ENCODE data around the gene OR4C3. TPM values are rescaled to one million over a fixed set of nuclear protein-coding genes. Genes with fewer than 3 reads are reported as not detected.
"Not testable (repeated sequence)": the region's sequence is repeated elsewhere in the genome, so short reads cannot be mapped to it uniquely, and the experiment has no call there.

Gene OR4C3
- total RNA-seq, 1 donor from 2014 or later, result not detected

GRCh38 chr11:48354677-48355076 is 30.0 kb downstream of the OR4C3 start:
- Histone ChIP-seq H3K9me3 (ENCODE audit: low read depth) (peaks cover 6% of the 10 kb centered on the region), H3K4me1 (no peaks in the 10 kb centered on the region), H3K79me2 (ENCODE audit: low read depth) (no peaks in the 10 kb centered on the region), H3K4me2 (no peak overlapping the region), H3K27ac (no peak overlapping the region), H3F3A (ENCODE audit: low read depth) (no peaks in the 10 kb centered on the region), H3K4me3 (no peak overlapping the region), H3K27me3 (no peaks in the 10 kb centered on the region), H3K36me3 (no peaks in the 10 kb centered on the region), H3K9ac (no peak overlapping the region), H2AFZ (replicated peaks) (no peak overlapping the region), H4K20me1 (ENCODE audit: low read depth) (no peaks in the 10 kb centered on the region)
- peaks cover 19% of the 10 kb centered on the region for H3K9me3 Mint-ChIP-seq
- no peak for DNase-seq (ENCODE audit: low spot score)
- H3K4me1 Mint-ChIP-seq, result no peaks in the 10 kb centered on the region
- H3K36me3 Mint-ChIP-seq, result no peaks in the 10 kb centered on the region
- H3K27ac Mint-ChIP-seq, result no peak overlapping the region
- no peak for TF ChIP-seq EZH2phosphoT487 (IDR thresholded peaks at IDR 0.05)
- no peak for TF ChIP-seq EZH2 (IDR thresholded peaks at IDR 0.05)
- TF ChIP-seq, protein P1, sequence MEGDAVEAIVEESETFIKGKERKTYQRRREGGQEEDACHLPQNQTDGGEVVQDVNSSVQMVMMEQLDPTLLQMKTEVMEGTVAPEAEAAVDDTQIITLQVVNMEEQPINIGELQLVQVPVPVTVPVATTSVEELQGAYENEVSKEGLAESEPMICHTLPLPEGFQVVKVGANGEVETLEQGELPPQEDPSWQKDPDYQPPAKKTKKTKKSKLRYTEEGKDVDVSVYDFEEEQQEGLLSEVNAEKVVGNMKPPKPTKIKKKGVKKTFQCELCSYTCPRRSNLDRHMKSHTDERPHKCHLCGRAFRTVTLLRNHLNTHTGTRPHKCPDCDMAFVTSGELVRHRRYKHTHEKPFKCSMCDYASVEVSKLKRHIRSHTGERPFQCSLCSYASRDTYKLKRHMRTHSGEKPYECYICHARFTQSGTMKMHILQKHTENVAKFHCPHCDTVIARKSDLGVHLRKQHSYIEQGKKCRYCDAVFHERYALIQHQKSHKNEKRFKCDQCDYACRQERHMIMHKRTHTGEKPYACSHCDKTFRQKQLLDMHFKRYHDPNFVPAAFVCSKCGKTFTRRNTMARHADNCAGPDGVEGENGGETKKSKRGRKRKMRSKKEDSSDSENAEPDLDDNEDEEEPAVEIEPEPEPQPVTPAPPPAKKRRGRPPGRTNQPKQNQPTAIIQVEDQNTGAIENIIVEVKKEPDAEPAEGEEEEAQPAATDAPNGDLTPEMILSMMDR (IDR thresholded peaks at IDR 0.05), result no peak
- no peak overlapping the region for H3K4me3 Mint-ChIP-seq
- no peaks in the 10 kb centered on the region for H3K27me3 Mint-ChIP-seq (ENCODE audit: insufficient read depth, low read depth)

GRCh38 chr11:48361289-48361688 is 36.6 kb downstream of the OR4C3 start:
- H3K27me3 Mint-ChIP-seq (ENCODE audit: insufficient read depth, low read depth); H2AFZ ChIP-seq (replicated peaks); H3K4me3 Mint-ChIP-seq; H3K4me3 ChIP-seq; H3K36me3 Mint-ChIP-seq; H3K9me3 ChIP-seq (ENCODE audit: low read depth); DNase-seq (ENCODE audit: low spot score); H3K27ac Mint-ChIP-seq; H3K4me1 Mint-ChIP-seq; H3K4me1 ChIP-seq; H3K4me2 ChIP-seq; H3K27ac ChIP-seq; H3K36me3 ChIP-seq; H3K9ac ChIP-seq; H3K27me3 ChIP-seq; H3F3A ChIP-seq (ENCODE audit: low read depth); H4K20me1 ChIP-seq (ENCODE audit: low read depth); H3K79me2 ChIP-seq (ENCODE audit: low read depth): not testable (repeated sequence)
- H3K9me3 Mint-ChIP-seq, result peaks cover 15% of the 10 kb centered on the region

GRCh38 chr11:48366365-48366764 is 41.6 kb downstream of the OR4C3 start, which contains the start of gene OR4C5:
TSS of gene OR4C5 (minus strand) at chr11:48366465. CDS start at chr11:48366465, 0 bp downstream.
- Histone ChIP-seq H2AFZ (replicated peaks) (no peak within 1 kb of the TSS), H3K36me3 (no peaks in the 10 kb centered on the region), H3K27ac (no peak within 1 kb of the TSS), H3K9me3 (ENCODE audit: low read depth) (peaks cover 17% of the 10 kb centered on the region), H3F3A (ENCODE audit: low read depth) (no peaks in the 10 kb centered on the region), H3K9ac (no peak within 1 kb of the TSS), H4K20me1 (ENCODE audit: low read depth) (no peaks in the 10 kb centered on the region), H3K27me3 (no peaks in the 10 kb centered on the region), H3K79me2 (ENCODE audit: low read depth) (no peaks in the 10 kb centered on the region), H3K4me2 (no peak within 1 kb of the TSS), H3K4me3 (no peak within 1 kb of the TSS), H3K4me1 (no peaks in the 10 kb centered on the region)
- TF ChIP-seq, protein P1 (IDR thresholded peaks at IDR 0.05), result no peak
- TF ChIP-seq EZH2phosphoT487 (IDR thresholded peaks at IDR 0.05) (no peak), EZH2 (IDR thresholded peaks at IDR 0.05) (no peak)
- Mint-ChIP-seq H3K9me3 (peaks cover 4% of the 10 kb centered on the region), H3K27ac (no peak within 1 kb of the TSS), H3K27me3 (ENCODE audit: insufficient read depth, low read depth) (no peaks in the 10 kb centered on the region), H3K4me1 (no peaks in the 10 kb centered on the region), H3K36me3 (no peaks in the 10 kb centered on the region), H3K4me3 (no peak within 1 kb of the TSS)
- no peak for DNase-seq (ENCODE audit: low spot score)

Other genes with a start within 250 kb of the OR4C3 start
- gene OR4B1, start 108.1 kb upstream of the OR4C3 start, total RNA-seq (ENCODE audit: low replicate concordance), result not detected in 2 replicates
- gene OR4X2, start 79.8 kb upstream of the OR4C3 start, total RNA-seq (ENCODE audit: low replicate concordance), result not detected in 2 replicates
- gene OR4X1, start 61.1 kb upstream of the OR4C3 start, total RNA-seq (ENCODE audit: low replicate concordance), result not detected in 2 replicates
- not detected in 2 replicates for gene OR4S1, start 18.7 kb upstream of the OR4C3 start, total RNA-seq (ENCODE audit: low replicate concordance)
- gene OR4C5, start 41.5 kb downstream of the OR4C3 start, total RNA-seq (ENCODE audit: low replicate concordance), result not detected in 2 replicates
- not detected in 2 replicates for gene OR4A47, start 163.9 kb downstream of the OR4C3 start, total RNA-seq (ENCODE audit: low replicate concordance)

All from neural progenitor cell (in vitro differentiated cells).